ENCODE data around the gene CD37.

GRCh38 chr19:49344505-49345423 is 9.6 kb downstream of the CD37 start:
- TF ChIP-seq CTCF (IDR thresholded peaks at IDR 0.05; ENCODE audit: low read depth, low read length, poor library complexity, severe bottlenecking) (no peak), EZH2phosphoT487 (IDR thresholded peaks at IDR 0.05; ENCODE audit: borderline replicate concordance, low read length) (no peak)
